ENCODE results near the gene DCHS2.

GRCh38 chr4:154433543-154433942 lies 58.1 kb downstream of the DCHS2 start:
- TF ChIP-seq SIN3A (IDR thresholded peaks at IDR 0.05; ENCODE audit: borderline replicate concordance, insufficient read depth, low read length), result no peak
- TF ChIP-seq TAF1 (IDR thresholded peaks at IDR 0.05; ENCODE audit: borderline replicate concordance, insufficient read depth, low read length), result no peak
- TF ChIP-seq FOXP2 (optimal IDR thresholded peaks at IDR 0.05; ENCODE audit: borderline replicate concordance, extremely low read depth, extremely low read length, insufficient read depth), result no peak
